H9 (cell line): ENCODE data around the gene CCND2. TPM values are rescaled to one million over a fixed set of nuclear protein-coding genes. Genes with fewer than 3 reads are reported as not detected.

ENCODE experiments used
- DNase-seq: peaks from one replicate; pipeline ENCODE4 v3.0.0-alpha.2; 2017
- H2AFZ ChIP-seq: one replicate; pipeline ENCODE4 v1.6.1; 2013; ENCODE audit warnings: mild to moderate bottlenecking, low read length, control low read depth, moderate library complexity
- H2AK5ac ChIP-seq: 2 replicates; pipeline ENCODE4 v1.6.1; 2013; ENCODE audit warnings: low read length, control low read depth, mixed read lengths; ENCODE audit not compliant: insufficient read length
- H2BK120ac ChIP-seq: one replicate; pipeline ENCODE4 v1.6.1; 2013; ENCODE audit warnings: low read depth, mild to moderate bottlenecking, low read length, control low read depth, inconsistent platforms; ENCODE audit not compliant: poor library complexity, severe bottlenecking
- H2BK12ac ChIP-seq: 2 replicates; pipeline ENCODE4 v1.6.1; 2013; ENCODE audit warnings: low read length, control low read depth, mixed read lengths, low read depth; ENCODE audit not compliant: insufficient read length
- H2BK15ac ChIP-seq: 2 replicates; pipeline ENCODE4 v1.6.1; 2013; ENCODE audit warnings: low read depth, low read length, control low read depth
- H2BK20ac ChIP-seq: one replicate; pipeline ENCODE4 v1.6.1; 2013; ENCODE audit warnings: low read depth, mild to moderate bottlenecking, low read length, control low read depth, inconsistent platforms; ENCODE audit not compliant: poor library complexity, severe bottlenecking
- H2BK5ac ChIP-seq: 2 replicates; pipeline ENCODE4 v1.6.1; 2013; ENCODE audit warnings: low read length, control low read depth, mixed read lengths; ENCODE audit not compliant: insufficient read length
- H3K14ac ChIP-seq: 2 replicates; pipeline ENCODE4 v1.6.1; 2013; ENCODE audit warnings: low read length, control low read depth; ENCODE audit not compliant: insufficient read depth
- H3K18ac ChIP-seq: 2 replicates; pipeline ENCODE4 v1.6.1; 2013; ENCODE audit warnings: low read depth, mild to moderate bottlenecking, mixed read lengths, low read length, control low read depth; ENCODE audit not compliant: insufficient read length
- H3K23ac ChIP-seq: 2 replicates; pipeline ENCODE4 v1.6.1; 2013; ENCODE audit warnings: low read length, control low read depth, mixed read lengths, low read depth; ENCODE audit not compliant: insufficient read length
- H3K23me2 ChIP-seq: 2 replicates; pipeline ENCODE4 v1.6.1; 2013; ENCODE audit warnings: low read depth, mild to moderate bottlenecking, mixed read lengths, low read length, control low read depth; ENCODE audit not compliant: insufficient read length, poor library complexity, severe bottlenecking
- H3K27ac ChIP-seq: 2 replicates; pipeline ENCODE4 v1.5.1; 2013; ENCODE audit warnings: low read length, control low read depth, mixed read lengths, low read depth; ENCODE audit not compliant: insufficient read length
- H3K27me3 ChIP-seq: 2 replicates; pipeline ENCODE4 v1.6.1; 2013; ENCODE audit warnings: low read length, control low read depth, inconsistent platforms; ENCODE audit not compliant: insufficient read depth
- H3K4ac ChIP-seq: 2 replicates; pipeline ENCODE4 v1.6.1; 2013; ENCODE audit warnings: low read depth, mild to moderate bottlenecking, control low read depth, inconsistent platforms, low read length, moderate library complexity
- H3K4me1 ChIP-seq: 2 replicates; pipeline ENCODE4 v1.6.1; 2013; ENCODE audit warnings: low read length, control low read depth, inconsistent platforms; ENCODE audit not compliant: insufficient read depth
- H3K4me2 ChIP-seq: 2 replicates; pipeline ENCODE4 v1.6.1; 2013; ENCODE audit warnings: low read length, control low read depth, mixed read lengths; ENCODE audit not compliant: insufficient read length, insufficient read depth
- H3K56ac ChIP-seq: 2 replicates; pipeline ENCODE4 v1.6.1; 2013; ENCODE audit warnings: low read depth, mild to moderate bottlenecking, mixed read lengths, low read length, control low read depth; ENCODE audit not compliant: insufficient read length
- H3K79me1 ChIP-seq: 2 replicates; pipeline ENCODE4 v1.6.1; 2013; ENCODE audit warnings: low read depth, mild to moderate bottlenecking, moderate library complexity, low read length, control low read depth, inconsistent platforms; ENCODE audit not compliant: insufficient read depth, poor library complexity, severe bottlenecking
- H3K79me2 ChIP-seq: 2 replicates; pipeline ENCODE4 v1.6.1; 2013; ENCODE audit warnings: low read length, control low read depth, inconsistent platforms; ENCODE audit not compliant: insufficient read depth
- H3K9ac ChIP-seq: 2 replicates; pipeline ENCODE4 v1.6.1; 2013; ENCODE audit warnings: low read length, control low read depth, mixed read lengths; ENCODE audit not compliant: insufficient read length; ENCODE audit errors: extremely low read depth
- H3K9me3 ChIP-seq: one replicate; pipeline ENCODE4 v1.6.1; 2013; ENCODE audit warnings: low read depth, low read length, inconsistent platforms; ENCODE audit not compliant: control insufficient read depth
- H3T11ph ChIP-seq: one replicate; pipeline ENCODE4 v1.6.1; 2013; ENCODE audit warnings: mild to moderate bottlenecking, low read length, control low read depth, inconsistent platforms
- H4K20me1 ChIP-seq: one replicate; pipeline ENCODE4 v1.6.1; 2013; ENCODE audit not compliant: control insufficient read depth, insufficient read length, insufficient read depth
- H4K5ac ChIP-seq: 2 replicates; pipeline ENCODE4 v1.6.1; 2013; ENCODE audit warnings: low read depth, mild to moderate bottlenecking, mixed read lengths, low read length, control low read depth; ENCODE audit not compliant: insufficient read length
- H4K8ac ChIP-seq: replicated peaks from 2 replicates; pipeline ENCODE4 v1.6.1; 2013; ENCODE audit warnings: low read length, control low read depth, mixed read lengths, low read depth; ENCODE audit not compliant: insufficient read length
- H4K91ac ChIP-seq: 2 replicates; pipeline ENCODE4 v1.6.1; 2013; ENCODE audit warnings: low read depth, mild to moderate bottlenecking, moderate library complexity, mixed read lengths, low read length, control low read depth; ENCODE audit not compliant: insufficient read length
- H3K27ac Mint-ChIP-seq, 3 experiments: 2 replicates in 2 of 3; 3 replicates in 1 of 3; pipeline ENCODE4 v1.8.0; 2020 to 2021; ENCODE audit warnings: mixed read lengths in 3 of 3, mild to moderate bottlenecking in 1 of 3, moderate library complexity in 1 of 3
- H3K27me3 Mint-ChIP-seq: 2 replicates; pipeline ENCODE4 v1.8.0; 2021; ENCODE audit warnings: low read depth, mild to moderate bottlenecking, moderate library complexity, mixed read lengths
- H3K36me3 Mint-ChIP-seq, 3 experiments: 2 replicates in 2 of 3; 3 replicates in 1 of 3; pipeline ENCODE4 v1.8.0; 2020 to 2021; ENCODE audit warnings: low read depth in 3 of 3, mixed read lengths in 3 of 3; ENCODE audit not compliant: insufficient read depth in 1 of 3
- H3K4me1 Mint-ChIP-seq, 2 experiments: 2 replicates each; pipeline ENCODE4 v1.8.0; 2020; ENCODE audit warnings: mixed read lengths in 2 of 2
- H3K4me3 Mint-ChIP-seq, 2 experiments: 2 replicates in 1 of 2; 3 replicates in 1 of 2; pipeline ENCODE4 v1.8.0; 2020 to 2021; ENCODE audit warnings: mild to moderate bottlenecking in 2 of 2, mixed read lengths in 2 of 2, moderate library complexity in 1 of 2
- H3K9me3 Mint-ChIP-seq, 2 experiments: 2 replicates in 1 of 2; 3 replicates in 1 of 2; pipeline ENCODE4 v1.8.0; 2020; ENCODE audit warnings: mild to moderate bottlenecking in 2 of 2, mixed read lengths in 2 of 2, moderate library complexity in 1 of 2
- CTCF ChIP-seq: fragments of 200-600 bp; sonication (generic); conservative IDR thresholded peaks from 3 replicates; pipeline ENCODE4 v1.8.0; 2021; ENCODE audit warnings: antibody characterized with exemption, mild to moderate bottlenecking
- WGBS: extraction: QIAGEN DNeasy Blood & Tissue Kit; methylation state at CpG from one replicate; pipeline ENCODE4 v1.1.7; 2013; ENCODE audit warnings: missing lambda C conversion rate, low lambda C conversion rate, mixed read lengths; ENCODE audit not compliant: insufficient read length; ENCODE audit errors: extremely low coverage; 5-methylcytosine and 5-hydroxymethylcytosine counted together
- total RNA-seq: library from RNA; stranded (reverse); gene quantifications from 2 replicates; pipeline ENCODE4 v1.2.1, GENCODE V29; 2021

Gene CCND2
- total RNA-seq, 1 experiment from 2014 or later, result 104 TPM

GRCh38 chr12:4302881-4303280 lies 29.3 kb downstream of the CCND2 start:
- Mint-ChIP-seq H3K27me3 (no peaks in the 10 kb centered on the region), H3K4me3 (no peak overlapping the region), H3K36me3 (peaks cover 32 to 72% (median 62%) of the 10 kb centered on the region in 3 experiments), H3K27ac (peak overlapping the region in 1 of 3 experiments; percentile 74; a peak in 2 of 7 replicates), H3K9me3 (no peaks in the 10 kb centered on the region), H3K4me1 (peaks cover 15 to 16% of the 10 kb centered on the region in 2 experiments)
- Histone ChIP-seq H4K20me1 (no peaks in the 10 kb centered on the region), H3K4me1 (no peaks in the 10 kb centered on the region; the same call in 1 of the 2 replicates), H3K27me3 (no peaks in the 10 kb centered on the region), H3K56ac (no peak overlapping the region), H3K9ac (no peak overlapping the region), H2BK5ac (no peak overlapping the region), H3T11ph (no peak overlapping the region), H3K9me3 (no peaks in the 10 kb centered on the region), H4K91ac (no peak overlapping the region), H3K4ac (no peak overlapping the region), H3K79me2 (no peaks in the 10 kb centered on the region), H2BK12ac (no peak overlapping the region), H2AK5ac (no peak overlapping the region), H3K23ac (no peak overlapping the region), H3K14ac (no peak overlapping the region), H2BK15ac (no peak overlapping the region), H3K4me2 (no peak overlapping the region), H2AFZ (no peak overlapping the region), H3K18ac (no peak overlapping the region), H4K8ac (no peak overlapping the region), H4K5ac (no peak overlapping the region), H3K79me1 (peaks cover 4% of the 10 kb centered on the region), H2BK20ac (no peak overlapping the region), H3K23me2 (no peaks in the 10 kb centered on the region), H3K27ac (no peak overlapping the region), H2BK120ac (no peak overlapping the region)
- no peak for TF ChIP-seq CTCF
- DNase-seq, result no peak
- no CpG with 5 or more reads among the region's 8 CpGs for WGBS
